DMS153 treated with DMSO at 0.1 percent for 48 hours (cell line): Measurements from ENCODE around the gene POFUT2.

Experiments
- DNase-seq: peaks from one replicate; lab custom pipeline; 2025; ENCODE audit not compliant: unreplicated experiment; lab: John Stamatoyannopoulos, UW

The POFUT2 gene

GRCh38 chr21:45225041-45225740 lies 62.5 kb downstream of the POFUT2 start:
- no peak for DNase-seq

GRCh38 chr21:45224189-45224938 lies 63.3 kb downstream of the POFUT2 start:
- DNase-seq = no peak

GRCh38 chr21:45223236-45224185 lies 64.2 kb downstream of the POFUT2 start:
- DNase-seq = no peak

GRCh38 chr21:45222001-45222400 lies 65.7 kb downstream of the POFUT2 start:
- no peak for DNase-seq

GRCh38 chr21:45220714-45221490 lies 66.8 kb downstream of the POFUT2 start:
- no peak for DNase-seq

- no peak for DNase-seq
Observed at GRCh38 chr21:45220071-45220481, 67.6 kb downstream of the POFUT2 start.

- no peak for DNase-seq
Observed at GRCh38 chr21:45219517-45219916, 68.2 kb downstream of the POFUT2 start.

- DNase-seq = no peak
Observed at GRCh38 chr21:45217010-45217409, 70.7 kb downstream of the POFUT2 start.

GRCh38 chr21:45215213-45215612 lies 72.5 kb downstream of the POFUT2 start:
- DNase-seq = no peak
